ENCODE measurements around the gene SLC25A43. TPM values are rescaled to one million over a fixed set of nuclear protein-coding genes. Genes with fewer than 3 reads are reported as not detected.

Gene SLC25A43
- total and polyA plus RNA-seq, 9 of the 15 experiments (the other 6 are each of a cell fraction or from before 2014, with no cell fraction given): 1.3 to 8.4 (median 4.0) TPM

DNA sequence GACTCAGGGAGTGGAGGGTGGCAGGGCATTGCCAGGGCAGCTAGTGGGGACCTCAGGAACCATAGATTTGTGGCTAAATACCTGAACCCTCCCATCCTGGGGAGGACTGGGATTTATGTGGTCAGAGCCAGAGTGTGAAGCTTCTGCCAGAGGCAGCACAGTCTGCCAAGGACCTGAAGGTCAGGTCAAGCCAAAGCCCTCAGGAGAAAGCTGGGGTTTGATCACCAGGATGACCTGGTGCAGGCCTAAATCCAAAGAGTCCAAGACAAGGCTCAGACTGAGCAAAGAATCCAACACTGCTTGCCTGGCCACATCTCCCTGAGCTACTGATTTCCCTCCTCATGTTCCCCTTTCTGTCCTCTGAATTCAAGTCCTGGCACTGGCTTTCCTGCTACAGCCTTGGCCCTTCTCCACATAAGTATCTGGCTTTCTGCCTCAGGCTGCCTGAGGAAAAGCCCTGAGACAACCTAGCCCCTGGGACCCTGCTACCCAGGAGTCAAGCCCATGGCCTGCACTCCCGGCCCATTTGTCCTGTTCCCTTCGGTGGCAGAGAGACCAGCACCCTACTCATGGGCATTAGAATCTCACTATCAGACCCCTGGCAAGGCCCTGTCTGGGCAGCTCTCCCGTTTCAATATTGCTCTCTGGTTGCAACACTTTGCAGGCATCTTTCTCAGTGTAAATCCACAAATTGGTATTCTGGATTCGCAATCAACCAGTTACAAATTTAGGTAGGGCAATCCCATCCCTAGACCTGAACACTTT lies 39.3 kb upstream of the SLC25A43 start (continued):
- TF ChIP-seq TRIM28 (IDR thresholded peaks at IDR 0.05): no peak
- TF ChIP-seq ZFP36 (IDR thresholded peaks at IDR 0.05; ENCODE audit: low read depth, low read length, partially characterized antibody): no peak
- no peak for TF ChIP-seq CBX5 (IDR thresholded peaks at IDR 0.05; ENCODE audit: borderline replicate concordance, low read depth)
- TF ChIP-seq MCM2 (IDR thresholded peaks at IDR 0.05; ENCODE audit: low read depth): no peak
- no peak for TF ChIP-seq HDGF (IDR thresholded peaks at IDR 0.05)
- no peak for TF ChIP-seq MYNN (IDR thresholded peaks at IDR 0.05)
- TF ChIP-seq MYNN (CRISPR knock-in tag; IDR thresholded peaks at IDR 0.05): no peak
- no peak for TF ChIP-seq ZKSCAN1 (IDR thresholded peaks at IDR 0.05; ENCODE audit: low read depth, low read length)
- TF ChIP-seq ZNF717 (CRISPR knock-in tag; IDR thresholded peaks at IDR 0.05): no peak
- TF ChIP-seq ARID4B (CRISPR knock-in tag; IDR thresholded peaks at IDR 0.05): no peak
- TF ChIP-seq POU5F1 (IDR thresholded peaks at IDR 0.05; ENCODE audit: borderline replicate concordance, low read depth, low read length, partially characterized antibody): no peak
- TF ChIP-seq ZNF707 (CRISPR knock-in tag; conservative IDR thresholded peaks at IDR 0.05): no peak
- TF ChIP-seq ZNF318 (IDR thresholded peaks at IDR 0.05; ENCODE audit: borderline replicate concordance in 1 of 2, low read depth in 1 of 2): no peak
